Tibial artery (tissue), 4 donors: ENCODE data around the gene CSNK1D.

Experiments
- DNase-seq, 2 donors: peaks; one replicate each; pipeline ENCODE4 v3.0.0-alpha.2; 2019
- H3K27ac ChIP-seq, 2 donors: fragments of 200-600 bp; sonication (generic) in 1 of 2; 1 replicate in 1 of 2; 2 replicates in 1 of 2; pipeline ENCODE4 v1.5.1; 2018 to 2019; ENCODE audit warnings: mild to moderate bottlenecking in 1 of 2
- H3K27me3 ChIP-seq, 2 donors: fragments of 200-600 bp; sonication (generic) in 1 of 2; one replicate each; pipeline versions ENCODE4 v1.5.1 to v1.6.0; 2016 to 2019
- H3K36me3 ChIP-seq, 3 donors: fragments of 200-600 bp; sonication (generic) in 2 of 3; one replicate each; pipeline ENCODE4 v1.5.1; 2016 to 2019; ENCODE audit warnings: mild to moderate bottlenecking in 2 of 3
- H3K4me1 ChIP-seq, 4 donors: fragments of 200-600 bp; sonication (generic) in 2 of 4; 1 replicate in 3 of 4; 2 replicates in 1 of 4; pipeline ENCODE4 v1.5.1; 2016 to 2019
- H3K4me3 ChIP-seq, 2 donors: fragments of 200-600 bp; sonication (generic) in 1 of 2; 1 replicate in 1 of 2; 2 replicates in 1 of 2; pipeline ENCODE4 v1.5.1; 2018 to 2019; ENCODE audit warnings: mild to moderate bottlenecking in 2 of 2
- H3K9me3 ChIP-seq, 3 donors: fragments of 200-600 bp; sonication (generic) in 1 of 3; one replicate each; pipeline ENCODE4 v1.5.1; 2016 to 2019
- CTCF ChIP-seq, 2 experiments: fragments of 200-600 bp in 1 of 2; fragments of 450-650 bp in 1 of 2; IDR thresholded peaks; one replicate each; pipeline ENCODE4 v1.5.1; 2017 to 2019; ENCODE audit warnings: antibody characterized with exemption in 2 of 2, mild to moderate bottlenecking in 1 of 2, moderate library complexity in 1 of 2
- intact Hi-C: fragments of 100-400 bp; cut with DNase I; formaldehyde crosslinking; loops from one replicate; pipeline ENCODE4 v1.15.0; 2023; ENCODE audit warnings: low total_unique reads

CSNK1D gene

GRCh38 chr17:82205720-82206508 lies 67.6 kb downstream of the CSNK1D start:
- H3K36me3 ChIP-seq = peaks cover 0 to 6% (median 0%) of the 10 kb centered on the region in 3 donors
- no peaks in the 10 kb centered on the region for H3K9me3 ChIP-seq
- H3K4me3 ChIP-seq = no peak overlapping the region
- TF ChIP-seq CTCF (IDR thresholded peaks at IDR 0.05) = peak; percentile 91 to 92
- peak; percentile 84 to 87 for DNase-seq
- H3K27me3 ChIP-seq = no peaks in the 10 kb centered on the region
- peaks cover 0 to 11% (median 8%) of the 10 kb centered on the region in 4 donors for H3K4me1 ChIP-seq
- H3K27ac ChIP-seq = peak overlapping the region; percentile 52 to 53
- intact Hi-C loops = loop anchor here (2.0 kb wide), 1 partner anchor 115 kb away; no protein-coding TSS in a partner anchor

- H3K4me3 ChIP-seq = no peak overlapping the region
- H3K27me3 ChIP-seq = no peaks in the 10 kb centered on the region
- no peaks in the 10 kb centered on the region for H3K9me3 ChIP-seq
- H3K4me1 ChIP-seq = peaks cover 0 to 11% (median 8%) of the 10 kb centered on the region in 4 donors
- H3K27ac ChIP-seq = no peak overlapping the region
- H3K36me3 ChIP-seq = peaks cover 0 to 9% (median 5%) of the 10 kb centered on the region in 3 donors
- DNase-seq = no peak
- intact Hi-C loops = no loop called here
- no peak for TF ChIP-seq CTCF (IDR thresholded peaks at IDR 0.05)
Observed at GRCh38 chr17:82204831-82205719, 68.4 kb downstream of the CSNK1D start.

DNA sequence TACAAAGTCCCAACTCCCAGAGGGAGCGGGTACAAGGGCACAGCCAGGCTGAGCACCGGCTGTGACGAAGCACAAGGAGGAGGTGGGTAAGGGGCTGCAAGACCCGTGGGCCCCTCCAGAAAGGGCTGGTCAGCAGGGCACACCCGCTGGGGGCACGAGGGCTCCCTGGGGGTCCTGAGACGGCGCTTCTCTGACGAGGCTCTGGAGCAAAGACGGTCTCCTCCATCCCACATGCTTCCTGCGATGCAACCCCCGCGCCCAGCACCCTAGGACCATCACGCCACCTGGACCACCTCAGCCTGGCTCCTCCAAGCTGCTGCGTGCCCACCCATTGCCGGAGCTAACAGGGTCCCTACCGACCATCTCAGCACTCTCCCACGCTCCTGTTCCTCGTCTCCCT lies 69.6 kb downstream of the CSNK1D start:
- H3K4me1 ChIP-seq = peaks cover 0 to 11% (median 8%) of the 10 kb centered on the region in 4 donors

DNA sequence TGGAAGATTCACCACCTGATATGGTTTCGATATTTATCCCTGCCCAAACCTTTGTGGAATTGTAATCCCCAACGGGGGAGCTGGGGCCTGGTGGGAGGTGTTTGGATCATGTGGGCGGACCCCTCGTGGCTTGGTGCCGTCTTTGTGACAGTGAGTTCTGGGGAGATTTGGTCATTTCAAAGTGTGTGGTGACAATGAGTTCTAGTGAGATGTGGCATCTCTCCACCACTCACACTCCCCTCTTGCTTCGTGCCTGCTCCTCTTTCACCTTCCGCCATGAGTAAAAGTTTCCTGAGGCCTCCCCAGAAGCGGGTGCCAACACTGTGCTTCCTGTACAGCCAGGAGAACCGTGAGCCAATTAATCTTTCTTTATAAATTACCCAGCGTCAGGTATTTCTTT lies 70.5 kb downstream of the CSNK1D start:
- intact Hi-C loops = no loop called here
- H3K9me3 ChIP-seq = no peaks in the 10 kb centered on the region
- H3K27ac ChIP-seq = no peak overlapping the region
- no peaks in the 10 kb centered on the region for H3K27me3 ChIP-seq
- DNase-seq = no peak
- peaks cover 2 to 22% (median 10%) of the 10 kb centered on the region in 3 donors for H3K36me3 ChIP-seq
- peaks cover 0 to 11% (median 8%) of the 10 kb centered on the region in 4 donors for H3K4me1 ChIP-seq
- H3K4me3 ChIP-seq = no peak overlapping the region
- no peak for TF ChIP-seq CTCF (IDR thresholded peaks at IDR 0.05)

More for the DNA sequence above, 69.6 kb downstream of the CSNK1D start:
- Histone ChIP-seq H3K27ac (no peak overlapping the region), H3K27me3 (no peaks in the 10 kb centered on the region), H3K9me3 (no peaks in the 10 kb centered on the region), H3K4me3 (no peak overlapping the region), H3K36me3 (peaks cover 0 to 18% (median 8%) of the 10 kb centered on the region in 3 donors)
- TF ChIP-seq CTCF (IDR thresholded peaks at IDR 0.05) = no peak
- DNase-seq = no peak
- intact Hi-C loops = no loop called here

DNA sequence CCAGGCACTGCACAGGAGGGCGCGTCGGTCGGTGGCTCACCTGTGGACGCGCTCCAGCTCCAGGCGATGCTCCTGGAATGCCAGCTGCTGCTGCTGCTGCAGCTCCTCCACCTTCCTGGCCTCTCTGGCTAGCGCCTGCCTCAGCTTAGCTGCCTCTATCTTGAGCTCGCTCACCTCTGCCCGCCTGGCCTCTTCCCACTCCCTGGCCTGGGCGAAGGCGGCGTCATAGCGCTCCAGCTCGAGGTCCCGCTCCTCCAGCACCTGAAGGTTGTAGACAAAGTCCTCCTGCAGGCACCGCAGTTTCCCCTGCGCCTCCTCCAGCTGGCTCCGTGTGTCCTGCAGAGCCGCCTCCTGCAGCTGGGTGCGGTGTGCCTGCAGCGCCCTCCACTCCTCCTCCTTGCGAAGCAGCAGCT lies 72.0 kb downstream of the CSNK1D start:
- Histone ChIP-seq H3K4me1 (peaks cover 0 to 11% (median 8%) of the 10 kb centered on the region in 4 donors), H3K36me3 (peaks cover 11 to 31% (median 23%) of the 10 kb centered on the region in 3 donors), H3K27me3 (no peaks in the 10 kb centered on the region), H3K27ac (no peak overlapping the region), H3K4me3 (no peak overlapping the region), H3K9me3 (no peaks in the 10 kb centered on the region)
- intact Hi-C loops = no loop called here
- no peak for DNase-seq
- TF ChIP-seq CTCF (IDR thresholded peaks at IDR 0.05) = no peak
